ENCODE data around the gene DNAJB9. TPM values are rescaled to one million over a fixed set of nuclear protein-coding genes. Genes with fewer than 3 reads are reported as not detected.
"Not testable (repeated sequence)": the region's sequence is repeated elsewhere in the genome, so short reads cannot be mapped to it uniquely, and the experiment has no call there.

The DNAJB9 gene
- total and polyA plus RNA-seq, 9 of the 15 experiments (the other 6 are each of a cell fraction or from before 2014, with no cell fraction given) = 4.3 to 34.2 (median 9.6) TPM

DNA sequence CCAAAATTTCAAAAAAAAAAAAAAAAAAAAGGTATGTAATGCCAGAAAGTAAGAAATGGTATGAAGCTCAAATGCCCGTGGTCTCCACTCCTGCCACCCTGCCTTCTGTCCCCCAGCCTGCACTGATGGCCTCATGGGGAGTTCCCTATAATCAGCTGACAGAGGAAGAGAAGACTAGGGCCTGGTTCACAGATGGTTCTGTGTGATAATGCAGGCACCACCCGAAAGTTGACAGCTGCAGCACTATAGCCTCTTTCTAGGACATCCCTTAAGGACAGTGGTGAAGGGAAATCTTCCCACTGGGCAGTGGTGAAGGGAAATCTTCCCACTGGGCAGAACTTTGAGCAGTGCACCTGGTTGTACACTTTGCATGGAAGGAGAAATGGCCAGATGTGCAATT lies 31.4 kb upstream of the DNAJB9 start (continued):
- peak; percentile 17; the same call in 1 of the 2 replicates for TF ChIP-seq REST (IDR thresholded peaks at IDR 0.05; ENCODE audit: borderline replicate concordance)
- not testable (repeated sequence) for TF ChIP-seq REST (CRISPR knock-in tag; IDR thresholded peaks at IDR 0.05; ENCODE audit: low read depth)
- TF ChIP-seq BRD9 (IDR thresholded peaks at IDR 0.05; ENCODE audit: low read depth, partially characterized antibody) = peak; percentile 30
- TF ChIP-seq HLTF (IDR thresholded peaks at IDR 0.05) = 0 out of 2 replicates have a peak, but pooled peaks have one; percentile 53
- peak; percentile 92 for TF ChIP-seq KLF16 (IDR thresholded peaks at IDR 0.05)
- peak; percentile 97 for TF ChIP-seq SMARCE1 (IDR thresholded peaks at IDR 0.05)
- TF ChIP-seq LCOR (CRISPR knock-in tag; IDR thresholded peaks at IDR 0.05) = peak; percentile 82; the same call in 1 of the 2 replicates
- TF ChIP-seq DACH1 (IDR thresholded peaks at IDR 0.05; ENCODE audit: partially characterized antibody) = peak; percentile 97
- peak; percentile 59; the same call in 1 of the 2 replicates for TF ChIP-seq ZNF12 (CRISPR knock-in tag; IDR thresholded peaks at IDR 0.05)
- TF ChIP-seq BHLHE40 (IDR thresholded peaks at IDR 0.05; ENCODE audit: low read length) = peak; percentile 24; the same call in 1 of the 2 replicates
- peak; percentile 82 for TF ChIP-seq DMBX1 (CRISPR knock-in tag; IDR thresholded peaks at IDR 0.05; ENCODE audit: borderline replicate concordance)
- TF ChIP-seq EP400 (IDR thresholded peaks at IDR 0.05) = 0 out of 2 replicates have a peak, but pooled peaks have one; percentile 17
- TF ChIP-seq, protein P1, sequence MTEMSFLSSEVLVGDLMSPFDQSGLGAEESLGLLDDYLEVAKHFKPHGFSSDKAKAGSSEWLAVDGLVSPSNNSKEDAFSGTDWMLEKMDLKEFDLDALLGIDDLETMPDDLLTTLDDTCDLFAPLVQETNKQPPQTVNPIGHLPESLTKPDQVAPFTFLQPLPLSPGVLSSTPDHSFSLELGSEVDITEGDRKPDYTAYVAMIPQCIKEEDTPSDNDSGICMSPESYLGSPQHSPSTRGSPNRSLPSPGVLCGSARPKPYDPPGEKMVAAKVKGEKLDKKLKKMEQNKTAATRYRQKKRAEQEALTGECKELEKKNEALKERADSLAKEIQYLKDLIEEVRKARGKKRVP (CRISPR knock-in tag; IDR thresholded peaks at IDR 0.05) = 0 out of 2 replicates have a peak, but pooled peaks have one; percentile 35
- 0 out of 2 replicates have a peak, but pooled peaks have one; percentile 47 for TF ChIP-seq ZBTB17 (CRISPR knock-in tag; IDR thresholded peaks at IDR 0.05)
- 0 out of 2 replicates have a peak, but pooled peaks have one; percentile 47 for TF ChIP-seq ZNF24 (IDR thresholded peaks at IDR 0.05)
- peak; percentile 72; the same call in 1 of the 2 replicates for TF ChIP-seq ZEB2 (IDR thresholded peaks at IDR 0.05)
- peak in 1 of 2 experiments; percentile 90; a peak in 2 of 4 replicates for TF ChIP-seq RCOR1 (IDR thresholded peaks at IDR 0.05; ENCODE audit: borderline replicate concordance in 1 of 2, low read depth in 2 of 2, low read length in 2 of 2)
- peak; percentile 66; the same call in 1 of the 2 replicates for TF ChIP-seq NKRF (IDR thresholded peaks at IDR 0.05; ENCODE audit: borderline replicate concordance)
- TF ChIP-seq STAT5A (IDR thresholded peaks at IDR 0.05; ENCODE audit: borderline replicate concordance, low read length) = peak; percentile 76
- TF ChIP-seq BACH1 (tag; IDR thresholded peaks at IDR 0.05) = 0 out of 2 replicates have a peak, but pooled peaks have one; percentile 28

Data from K562 (cell line).